CD4-positive, alpha-beta T cell treated with Interleukin-6 at 100 ng/mL for 8 hours (primary cell): Measurements from ENCODE around the gene FTCD.
"Not testable (repeated sequence)": the region's sequence is repeated elsewhere in the genome, so short reads cannot be mapped to it uniquely, and the experiment has no call there.

ENCODE experiments used
- DNase-seq: peaks from one replicate; pipeline ENCODE4 v3.0.0-alpha.2; 2020; ENCODE audit warnings: mixed read lengths, low spot score

The FTCD gene

GRCh38 chr21:46111857-46112724 lies 43.3 kb downstream of the FTCD start:
- no peak for DNase-seq

DNA sequence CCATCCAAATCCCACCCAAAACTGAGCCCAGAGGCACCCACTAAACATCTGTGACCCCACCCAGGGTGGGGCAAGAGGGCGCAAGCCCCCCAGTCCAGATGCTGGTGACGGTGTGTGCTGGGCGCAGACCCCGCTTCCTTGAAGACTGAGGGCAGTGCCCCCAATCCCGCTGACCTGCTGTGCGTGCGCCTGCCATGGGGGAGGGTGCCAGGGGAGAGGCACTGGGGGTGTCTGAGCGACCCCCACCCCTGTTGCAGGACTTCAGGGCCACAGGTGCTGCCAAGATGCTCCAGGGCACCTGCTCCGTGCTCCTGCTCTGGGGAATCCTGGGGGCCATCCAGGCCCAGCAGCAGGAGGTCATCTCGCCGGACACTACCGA lies 44.2 kb downstream of the FTCD start:
- no peak for DNase-seq

DNA sequence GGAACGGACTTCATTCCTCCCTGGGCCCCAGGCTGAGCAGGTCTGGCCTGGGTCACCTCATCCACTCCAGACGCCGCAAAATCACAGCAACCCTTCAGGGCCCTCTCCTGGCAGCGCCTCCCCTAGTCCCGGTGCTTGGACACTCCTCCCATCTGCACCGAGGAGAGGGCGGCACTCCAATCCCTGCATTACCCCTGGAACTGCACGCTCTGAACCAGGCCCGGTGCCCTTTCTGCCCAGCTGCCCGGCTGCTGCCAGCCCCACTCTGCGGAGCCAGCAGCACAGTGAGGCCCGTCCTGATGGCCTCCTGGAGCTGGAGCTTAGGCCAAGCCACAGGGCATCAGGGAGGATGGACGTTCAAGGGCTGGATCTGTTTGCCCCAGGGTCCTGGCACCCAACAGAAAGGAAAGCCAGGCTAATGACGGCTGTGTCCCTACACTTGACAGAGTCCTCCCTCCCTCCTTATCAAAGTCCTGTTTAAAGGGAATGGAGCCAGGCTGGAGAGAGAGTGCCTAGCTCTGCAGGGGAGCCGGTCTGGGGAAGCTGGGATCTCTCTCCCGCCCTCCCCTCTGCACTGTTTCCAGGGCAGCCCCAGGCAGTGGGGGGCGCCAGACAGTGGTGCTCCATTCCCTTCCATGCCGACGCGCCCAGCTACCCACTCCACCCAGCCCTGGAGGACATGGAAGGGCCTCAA lies 44.7 kb downstream of the FTCD start:
- no peak for DNase-seq

DNA sequence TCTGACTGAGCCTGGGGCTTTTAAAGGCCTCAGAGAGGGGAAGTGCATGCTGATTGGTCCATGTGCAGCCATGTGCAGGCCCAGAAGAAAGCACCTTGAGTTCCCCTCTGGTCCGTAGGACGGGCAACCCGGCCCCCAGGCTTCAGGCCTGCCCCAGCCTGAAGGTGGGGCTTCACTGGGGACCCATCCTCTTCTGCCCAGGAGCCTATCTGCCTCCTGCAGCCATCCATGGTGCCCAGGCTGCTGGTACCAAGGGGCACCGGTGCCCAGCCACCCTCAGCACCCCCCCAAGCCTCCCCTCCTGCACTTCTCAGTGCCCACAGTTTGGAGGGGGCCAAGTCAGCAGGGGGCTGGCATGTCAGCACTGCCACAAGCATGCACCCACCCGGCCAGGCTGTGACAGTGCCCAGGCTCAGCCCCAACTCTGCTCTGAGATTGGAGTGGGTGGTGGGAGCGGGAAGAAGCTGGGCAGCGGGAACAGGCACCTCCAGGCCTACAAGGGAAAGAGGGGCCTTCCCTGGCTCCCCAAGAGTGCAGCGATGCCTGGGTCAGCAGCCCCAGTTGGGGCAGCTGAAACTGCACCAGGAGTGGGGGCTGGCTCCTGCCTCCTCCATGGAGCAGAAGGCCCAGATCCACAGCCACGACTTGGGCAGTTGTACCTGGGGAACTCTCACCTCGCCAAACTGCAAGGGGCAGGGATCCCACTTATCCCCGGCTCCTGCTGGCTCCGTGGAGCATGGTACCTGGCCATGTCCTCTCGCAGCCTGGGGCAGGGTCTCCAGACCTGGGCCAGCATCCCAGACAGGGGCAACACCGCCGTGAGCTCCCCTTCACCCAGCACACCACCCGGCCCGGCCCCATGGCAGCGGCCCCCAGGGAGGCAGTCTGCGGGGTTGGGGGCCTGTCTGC lies 45.8 kb downstream of the FTCD start:
- peak; percentile 0 for DNase-seq

DNA sequence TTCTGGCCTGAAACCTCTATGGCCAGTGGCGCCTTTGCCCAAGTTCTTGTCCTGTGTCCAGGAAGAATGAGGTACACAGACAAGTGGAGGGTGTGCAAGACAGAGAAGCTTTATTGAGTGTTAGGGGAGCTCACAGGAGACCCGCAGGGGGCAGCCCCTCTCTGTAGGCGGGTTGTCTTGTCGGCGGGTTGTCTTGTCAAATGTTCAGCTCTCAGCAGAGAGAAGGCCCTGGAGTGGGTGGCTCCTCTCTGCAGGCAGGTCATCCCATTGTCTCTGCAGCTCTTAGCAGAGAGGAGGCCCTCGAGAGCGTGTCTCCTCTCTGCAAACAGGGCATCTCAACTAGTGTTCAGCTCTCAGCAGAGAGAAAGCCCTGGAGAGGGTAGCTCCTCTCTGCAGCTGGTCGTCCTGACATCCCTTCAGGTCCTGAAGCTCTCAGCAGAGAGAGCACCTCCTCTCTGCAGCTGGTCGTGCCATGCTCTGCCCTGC lies 46.5 kb downstream of the FTCD start:
- no peak for DNase-seq

GRCh38 chr21:46107376-46107775 lies 48.0 kb downstream of the FTCD start:
- DNase-seq, result not testable (repeated sequence)

DNA sequence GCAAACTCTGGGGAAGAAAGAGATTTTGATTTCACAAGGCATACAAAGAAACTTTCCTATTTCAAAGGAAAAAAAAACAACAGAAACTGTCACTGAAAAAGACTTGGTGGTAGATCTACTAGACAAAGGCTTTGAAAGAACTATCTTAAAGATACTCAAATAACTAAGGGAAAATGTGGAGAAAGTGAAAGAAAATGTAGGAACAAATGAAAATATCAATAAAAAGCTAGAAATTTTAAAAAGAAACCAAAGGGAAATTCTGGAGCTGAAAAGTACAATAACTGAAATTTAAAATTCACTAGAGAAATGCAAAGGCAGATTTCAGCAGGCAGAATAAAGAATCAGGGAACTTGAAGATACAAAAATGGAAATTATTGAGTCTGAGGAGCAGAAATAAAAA lies 51.3 kb downstream of the FTCD start:
- no peak for DNase-seq

GRCh38 chr21:46100906-46101305 lies 54.5 kb downstream of the FTCD start:
- peak; percentile 0 for DNase-seq

- no peak for DNase-seq
These were observed 55.0 kb downstream of the FTCD start for GRCh38 chr21:46100426-46100825.

DNA sequence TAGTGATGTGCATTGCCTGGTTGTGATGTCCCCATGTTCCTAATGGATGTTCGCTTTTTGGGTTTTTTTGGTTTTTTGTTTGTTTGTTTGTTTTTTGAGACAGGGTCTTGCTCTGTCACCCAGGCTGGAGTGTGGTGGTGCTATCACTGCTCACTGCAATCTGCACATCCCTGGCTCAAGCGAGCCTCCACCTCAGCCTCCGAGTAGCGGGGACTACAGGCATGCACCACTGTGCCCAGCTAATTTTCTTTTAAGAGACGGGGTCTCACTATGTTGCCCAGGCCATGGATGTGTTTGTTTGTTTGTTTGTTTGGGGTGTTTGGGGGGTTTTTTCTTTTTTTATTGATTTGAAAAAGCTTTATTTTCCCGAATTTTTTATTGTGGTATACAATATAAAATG lies 55.4 kb downstream of the FTCD start:
- no peak for DNase-seq

GRCh38 chr21:46099476-46099875 lies 55.9 kb downstream of the FTCD start:
- DNase-seq, result no peak

GRCh38 chr21:46098303-46099141 lies 56.9 kb downstream of the FTCD start:
- no peak for DNase-seq

DNA sequence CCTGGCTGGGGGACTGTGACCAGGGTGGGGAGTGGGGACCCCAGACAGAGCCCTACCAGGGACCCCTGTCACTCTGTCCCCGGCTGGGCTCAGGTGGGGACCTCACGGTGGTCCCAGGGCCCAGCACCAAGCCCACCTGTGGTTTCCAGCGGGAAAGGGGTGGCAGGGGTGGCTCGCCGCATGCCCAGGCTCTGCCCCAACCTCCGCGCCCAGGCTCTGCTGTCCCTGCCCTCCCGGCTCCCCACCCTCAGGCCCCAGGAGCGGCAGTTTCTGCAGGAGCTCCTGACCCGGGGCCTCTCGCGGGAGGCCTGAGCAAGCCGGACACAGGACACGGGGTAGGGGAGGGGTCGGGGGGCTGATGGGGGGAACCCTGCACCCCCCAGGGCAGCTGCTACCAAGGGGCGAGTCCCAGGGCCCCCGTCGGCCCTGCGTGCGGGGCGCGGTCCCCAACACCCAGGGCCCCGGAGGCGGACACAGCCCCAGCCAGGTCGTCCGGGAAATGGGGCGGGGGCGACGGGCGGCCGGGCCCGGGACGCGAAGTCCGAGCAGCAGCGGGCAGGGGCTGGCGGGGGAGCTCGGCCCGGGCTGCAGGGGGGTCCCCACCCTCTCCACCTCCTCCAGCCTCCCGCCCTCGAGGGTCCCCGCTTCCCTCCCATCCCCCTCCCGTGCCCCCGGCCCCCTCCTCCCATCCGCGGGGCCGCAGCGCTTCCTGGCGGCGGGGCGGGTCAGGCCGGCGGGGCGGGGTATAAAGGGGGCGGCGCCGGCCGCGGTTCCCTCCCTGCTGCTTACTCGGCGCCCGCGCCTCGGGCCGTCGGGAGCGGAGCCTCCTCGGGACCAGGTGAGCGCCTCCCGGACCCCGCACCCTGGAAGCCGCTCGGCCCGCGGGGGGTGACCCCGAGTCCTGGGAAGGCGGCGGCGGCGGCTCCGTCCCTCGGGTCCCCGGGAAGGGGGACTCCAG lies 57.8 kb downstream of the FTCD start, which contains the start of gene COL6A2:
Gene COL6A2, plus strand, starts transcription at position 777 of the 958 bp plus-strand sequence.
- peak; percentile 34 for DNase-seq

- DNase-seq, result no peak
These were observed 58.6 kb downstream of the FTCD start for GRCh38 chr21:46096596-46097335.

- no peak for DNase-seq
These were observed 59.4 kb downstream of the FTCD start for GRCh38 chr21:46095814-46096595.

DNA sequence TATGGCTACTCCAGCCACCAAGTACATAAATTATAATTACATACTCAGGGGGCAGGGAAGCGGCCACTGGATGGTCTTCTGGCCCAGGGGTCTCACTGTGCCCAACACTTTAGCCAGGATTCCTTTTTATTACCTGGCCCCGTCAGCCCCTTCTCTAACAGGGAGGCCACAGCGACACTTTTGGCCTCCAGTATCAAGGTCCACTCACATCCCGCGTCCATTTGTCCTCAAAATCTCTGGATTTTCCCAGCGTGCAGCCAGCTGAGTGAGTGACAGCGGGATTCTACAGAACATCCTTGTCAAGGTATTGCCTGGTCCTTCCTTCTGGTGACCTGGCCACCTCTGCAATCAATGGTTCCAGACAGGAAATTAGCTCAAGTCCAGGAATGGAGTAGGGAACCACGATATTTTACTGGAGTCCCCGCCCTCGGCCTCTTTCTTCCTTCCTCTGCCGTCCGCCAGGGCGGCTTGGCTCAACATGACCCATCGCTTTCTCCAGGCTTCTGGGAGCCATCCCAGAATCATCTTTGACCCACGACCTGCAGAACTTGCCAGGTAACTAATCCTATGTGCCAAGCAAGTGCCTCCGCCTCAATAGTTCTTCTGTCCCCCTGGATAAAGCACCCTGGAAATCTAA lies 60.2 kb downstream of the FTCD start:
- DNase-seq, result no peak

DNA sequence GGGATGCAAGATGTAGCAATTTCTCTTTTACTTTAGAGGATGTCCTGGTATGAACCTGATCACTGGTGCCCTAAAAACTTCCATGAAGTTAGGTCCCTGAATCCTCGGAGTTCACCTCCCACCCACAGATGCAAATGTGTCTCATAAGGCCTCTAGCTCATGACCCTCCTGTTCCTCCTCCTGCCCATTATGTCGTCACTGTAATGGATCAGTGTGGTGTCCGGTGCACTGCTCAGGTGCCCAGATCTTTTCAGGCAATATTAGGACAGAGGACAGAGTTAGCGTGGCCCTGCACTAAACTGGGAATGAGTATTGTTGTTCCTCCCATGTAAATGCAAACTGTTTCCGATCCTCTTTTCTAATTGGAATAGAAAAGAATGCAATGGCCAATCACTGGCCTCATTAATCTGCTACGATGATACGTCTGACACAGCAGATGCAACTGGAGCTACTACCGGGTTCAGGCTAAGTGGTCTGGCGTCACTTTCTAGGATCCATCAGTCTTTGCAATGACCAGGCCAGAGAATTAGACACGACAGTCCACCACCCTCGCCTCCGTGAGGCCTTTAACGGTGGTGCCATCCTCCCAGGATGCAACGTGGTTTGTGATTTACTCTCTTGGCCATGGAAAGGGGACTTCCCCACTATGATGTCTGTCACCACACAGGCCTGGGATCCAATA lies 60.8 kb downstream of the FTCD start:
- no peak for DNase-seq
